ENCODE results near the gene TOGARAM2. TPM values are rescaled to one million over a fixed set of nuclear protein-coding genes. Genes with fewer than 3 reads are reported as not detected.

Gene TOGARAM2
- polyA plus RNA-seq, 6 donors from 2014 or later: 0.14 TPM; not detected in 5

- Mint-ChIP-seq H3K36me3 (no peaks in the 10 kb centered on the region), H3K4me3 (no peak overlapping the region), H3K4me1 (peaks cover 4 to 13% (median 12%) of the 10 kb centered on the region in 3 donors), H3K9me3 (peaks cover 0 to 5% (median 0%) of the 10 kb centered on the region in 7 donors), H3K27ac (peak overlapping the region in 2 of 6 donors; percentile 46 to 78), H3K27me3 (peaks cover 3 to 8% (median 7%) of the 10 kb centered on the region in 3 donors)
- DNase-seq (no peak), ATAC-seq (ENCODE audit: low read depth in 2 of 2) (no peak)
Measured at GRCh38 chr2:28995765-28996750, 15.0 kb downstream of the TOGARAM2 start.

- H3K9me3 Mint-ChIP-seq: peaks cover 0 to 5% (median 0%) of the 10 kb centered on the region in 7 donors
- H3K27me3 Mint-ChIP-seq: peaks cover 3 to 8% (median 7%) of the 10 kb centered on the region in 3 donors
- DNase-seq: no peak
- peaks cover 4 to 19% (median 12%) of the 10 kb centered on the region in 3 donors for H3K4me1 Mint-ChIP-seq
- no peaks in the 10 kb centered on the region for H3K36me3 Mint-ChIP-seq
- H3K27ac Mint-ChIP-seq: peak overlapping the region in 4 of 6 donors; percentile 27 to 92 (median 84)
- H3K4me3 Mint-ChIP-seq: peak overlapping the region in 1 of 8 donors; percentile 15
- ATAC-seq (ENCODE audit: low read depth in 2 of 2): no peak
Measured at GRCh38 chr2:28997237-28997846, 16.2 kb downstream of the TOGARAM2 start.

GRCh38 chr2:28997847-28998735, 17.0 kb downstream of the TOGARAM2 start:
- Mint-ChIP-seq H3K9me3 (peaks cover 0 to 5% (median 0%) of the 10 kb centered on the region in 7 donors), H3K36me3 (no peaks in the 10 kb centered on the region), H3K27me3 (peaks cover 3 to 8% (median 7%) of the 10 kb centered on the region in 3 donors), H3K4me1 (peaks cover 4 to 19% (median 12%) of the 10 kb centered on the region in 3 donors), H3K27ac (peak overlapping the region in 2 of 6 donors; percentile 17 to 25), H3K4me3 (peak overlapping the region in 1 of 8 donors; percentile 15)
- no peak for DNase-seq
- ATAC-seq (ENCODE audit: low read depth in 2 of 2): no peak

- DNase-seq (peak; percentile 66), ATAC-seq (ENCODE audit: low read depth in 2 of 2) (peak; percentile 99 to 100)
- Mint-ChIP-seq H3K36me3 (no peaks in the 10 kb centered on the region), H3K4me1 (peaks cover 4 to 19% (median 12%) of the 10 kb centered on the region in 3 donors), H3K4me3 (peak overlapping the region in 6 of 8 donors; percentile 2 to 59 (median 41)), H3K27ac (peak overlapping the region; percentile 54 to 97 (median 91)), H3K9me3 (peaks cover 0 to 5% (median 0%) of the 10 kb centered on the region in 7 donors), H3K27me3 (peaks cover 3 to 8% (median 7%) of the 10 kb centered on the region in 3 donors)
Measured at GRCh38 chr2:29000481-29000880, 19.4 kb downstream of the TOGARAM2 start.

GRCh38 chr2:29000956-29001355, 19.9 kb downstream of the TOGARAM2 start:
- peaks cover 4 to 19% (median 12%) of the 10 kb centered on the region in 3 donors for H3K4me1 Mint-ChIP-seq
- peaks cover 0 to 8% (median 7%) of the 10 kb centered on the region in 3 donors for H3K27me3 Mint-ChIP-seq
- DNase-seq: no peak
- peak overlapping the region in 4 of 6 donors; percentile 54 to 97 (median 81) for H3K27ac Mint-ChIP-seq
- peak in 1 of 2 donors; percentile 4 for ATAC-seq (ENCODE audit: low read depth in 2 of 2)
- H3K36me3 Mint-ChIP-seq: no peaks in the 10 kb centered on the region
- no peak overlapping the region for H3K4me3 Mint-ChIP-seq
- H3K9me3 Mint-ChIP-seq: peaks cover 0 to 5% (median 0%) of the 10 kb centered on the region in 7 donors

GRCh38 chr2:29001806-29002205, 20.7 kb downstream of the TOGARAM2 start:
- Mint-ChIP-seq H3K27ac (peak overlapping the region; percentile 8 to 85 (median 70)), H3K27me3 (peaks cover 0 to 8% (median 7%) of the 10 kb centered on the region in 3 donors), H3K36me3 (no peaks in the 10 kb centered on the region), H3K4me3 (peak overlapping the region in 1 of 8 donors; percentile 23), H3K9me3 (peaks cover 0 to 5% (median 0%) of the 10 kb centered on the region in 7 donors), H3K4me1 (peaks cover 4 to 19% (median 12%) of the 10 kb centered on the region in 3 donors)
- ATAC-seq (ENCODE audit: low read depth in 2 of 2) (no peak), DNase-seq (no peak)

GRCh38 chr2:29004755-29005154, 23.7 kb downstream of the TOGARAM2 start:
- ATAC-seq (ENCODE audit: low read depth in 2 of 2): no peak
- Mint-ChIP-seq H3K36me3 (no peaks in the 10 kb centered on the region), H3K27ac (no peak overlapping the region), H3K4me3 (no peak overlapping the region), H3K4me1 (peaks cover 9 to 24% (median 10%) of the 10 kb centered on the region in 3 donors), H3K27me3 (no peaks in the 10 kb centered on the region), H3K9me3 (peaks cover 0 to 5% (median 0%) of the 10 kb centered on the region in 7 donors)
- no peak for DNase-seq

GRCh38 chr2:29005331-29005730, 24.2 kb downstream of the TOGARAM2 start:
- Mint-ChIP-seq H3K9me3 (peaks cover 0 to 3% (median 0%) of the 10 kb centered on the region in 7 donors), H3K4me3 (no peak overlapping the region), H3K27me3 (peaks cover 0 to under 1% (median 0%) of the 10 kb centered on the region in 3 donors), H3K27ac (no peak overlapping the region), H3K36me3 (no peaks in the 10 kb centered on the region), H3K4me1 (peaks cover 4 to 19% (median 7%) of the 10 kb centered on the region in 3 donors)
- DNase-seq: no peak
- ATAC-seq (ENCODE audit: low read depth in 2 of 2): no peak

GRCh38 chr2:29006092-29006979, 25.2 kb downstream of the TOGARAM2 start:
- H3K9me3 Mint-ChIP-seq: no peaks in the 10 kb centered on the region
- DNase-seq (no peak), ATAC-seq (ENCODE audit: low read depth in 2 of 2) (no peak)
- peaks cover 0 to 11% (median 2%) of the 10 kb centered on the region in 3 donors for H3K27me3 Mint-ChIP-seq
- no peak overlapping the region for H3K27ac Mint-ChIP-seq
- H3K36me3 Mint-ChIP-seq: no peaks in the 10 kb centered on the region
- H3K4me3 Mint-ChIP-seq: no peak overlapping the region
- peaks cover 10 to 22% (median 10%) of the 10 kb centered on the region in 3 donors for H3K4me1 Mint-ChIP-seq

GRCh38 chr2:29006980-29007301, 25.8 kb downstream of the TOGARAM2 start:
- Mint-ChIP-seq H3K27me3 (peaks cover 0 to 17% (median 7%) of the 10 kb centered on the region in 3 donors), H3K36me3 (no peaks in the 10 kb centered on the region), H3K4me3 (no peak overlapping the region), H3K9me3 (no peaks in the 10 kb centered on the region), H3K27ac (no peak overlapping the region), H3K4me1 (peaks cover 16 to 23% (median 16%) of the 10 kb centered on the region in 3 donors)
- no peak for ATAC-seq (ENCODE audit: low read depth in 2 of 2)
- DNase-seq: no peak

- Mint-ChIP-seq H3K4me1 (peaks cover 18 to 28% (median 19%) of the 10 kb centered on the region in 3 donors), H3K9me3 (no peaks in the 10 kb centered on the region), H3K36me3 (no peaks in the 10 kb centered on the region), H3K4me3 (no peak overlapping the region), H3K27ac (peak overlapping the region in 4 of 6 donors; percentile 48 to 93 (median 68)), H3K27me3 (peaks cover 0 to 17% (median 7%) of the 10 kb centered on the region in 3 donors)
- no peak for DNase-seq
- ATAC-seq (ENCODE audit: low read depth in 2 of 2): no peak
Measured at GRCh38 chr2:29009270-29009669, 28.2 kb downstream of the TOGARAM2 start.
